Osteoblast (primary cell): ENCODE measurements around the gene ARL15. TPM values are rescaled to one million over a fixed set of nuclear protein-coding genes. Genes with fewer than 3 reads are reported as not detected.

ENCODE experiments used
- DNase-seq: peaks from one replicate; pipeline ENCODE4 v3.0.0; 2011; ENCODE audit warnings: low spot score, mixed read lengths; ENCODE audit not compliant: insufficient read length; ENCODE audit errors: missing footprints
- H2AFZ ChIP-seq: 2 replicates; pipeline ENCODE4 v1.6.0; 2011; ENCODE audit warnings: mild to moderate bottlenecking, low read length
- H3K27ac ChIP-seq: 2 replicates; pipeline ENCODE4 v1.5.1; 2011; ENCODE audit warnings: mild to moderate bottlenecking, low read depth, low read length, moderate library complexity
- H3K27me3 ChIP-seq: 2 replicates; pipeline ENCODE4 v1.6.0; 2012; ENCODE audit warnings: mild to moderate bottlenecking, control low read depth, inconsistent platforms, low read length, moderate library complexity; ENCODE audit not compliant: insufficient read depth
- H3K36me3 ChIP-seq: 2 replicates; pipeline ENCODE4 v1.5.1; 2011; ENCODE audit warnings: mild to moderate bottlenecking, low read length, control low read depth, moderate library complexity; ENCODE audit not compliant: insufficient read depth
- H3K4me1 ChIP-seq: 2 replicates; pipeline ENCODE4 v1.5.1; 2011; ENCODE audit warnings: mild to moderate bottlenecking, low read length, control low read depth, moderate library complexity; ENCODE audit not compliant: insufficient read depth
- H3K4me2 ChIP-seq: 2 replicates; pipeline ENCODE4 v1.6.0; 2011; ENCODE audit warnings: mild to moderate bottlenecking, low read length; ENCODE audit not compliant: insufficient read depth
- H3K4me3 ChIP-seq: fragments of 200-600 bp; sonication (generic); 3 replicates; pipeline ENCODE4 v1.5.1; 2012; ENCODE audit warnings: mild to moderate bottlenecking, low read length, inconsistent platforms; ENCODE audit not compliant: insufficient read depth
- H3K79me2 ChIP-seq: 2 replicates; pipeline ENCODE4 v1.6.0; 2012; ENCODE audit warnings: mild to moderate bottlenecking, low read length, control low read depth, inconsistent platforms; ENCODE audit not compliant: insufficient read depth
- H3K9me3 ChIP-seq: 2 replicates; pipeline ENCODE4 v1.5.1; 2011; ENCODE audit warnings: low read depth, low read length, control low read depth
- H4K20me1 ChIP-seq: 2 replicates; pipeline ENCODE4 v1.6.0; 2012; ENCODE audit warnings: mild to moderate bottlenecking, low read length, control low read depth; ENCODE audit not compliant: insufficient read depth
- CTCF ChIP-seq: IDR thresholded peaks from 2 replicates; pipeline ENCODE4 v1.5.1; 2011; ENCODE audit warnings: mild to moderate bottlenecking, low read depth, low read length, moderate library complexity; ENCODE audit errors: extremely low read depth
- total RNA-seq: library from RNA; depleted of rRNA; stranded (reverse); fragments of >200 nt; gene quantifications from 2 replicates; pipeline ENCODE4 v1.2.3, GENCODE V29; 2012

ARL15 gene
- total RNA-seq, 1 donor = 25.3 TPM

- no peak overlapping the region for H2AFZ ChIP-seq
- no peak for DNase-seq
- H3K4me1 ChIP-seq = no peaks in the 10 kb centered on the region
- no peaks in the 10 kb centered on the region for H3K9me3 ChIP-seq
- H3K4me3 ChIP-seq = no peak overlapping the region
- no peak for TF ChIP-seq CTCF
- H3K4me2 ChIP-seq = no peak overlapping the region
- no peaks in the 10 kb centered on the region for H4K20me1 ChIP-seq
- H3K79me2 ChIP-seq = no peaks in the 10 kb centered on the region
- no peaks in the 10 kb centered on the region for H3K27me3 ChIP-seq
- H3K36me3 ChIP-seq = no peaks in the 10 kb centered on the region
- H3K27ac ChIP-seq = no peak overlapping the region
These were observed 102.8 kb downstream of the ARL15 start for GRCh38 chr5:54207566-54207965.

- no peak overlapping the region for H2AFZ ChIP-seq
- H3K27ac ChIP-seq = no peak overlapping the region
- no peaks in the 10 kb centered on the region for H3K4me1 ChIP-seq
- DNase-seq = no peak
- no peaks in the 10 kb centered on the region for H3K27me3 ChIP-seq
- H3K79me2 ChIP-seq = no peaks in the 10 kb centered on the region
- H3K36me3 ChIP-seq = no peaks in the 10 kb centered on the region
- H3K9me3 ChIP-seq = no peaks in the 10 kb centered on the region
- H4K20me1 ChIP-seq = no peaks in the 10 kb centered on the region
- no peak overlapping the region for H3K4me2 ChIP-seq
- no peak for TF ChIP-seq CTCF
- H3K4me3 ChIP-seq = no peak overlapping the region
These were observed 103.7 kb downstream of the ARL15 start for GRCh38 chr5:54206580-54207229.

- H3K36me3 ChIP-seq = no peaks in the 10 kb centered on the region
- no peak overlapping the region for H3K4me2 ChIP-seq
- no peak overlapping the region for H3K4me3 ChIP-seq
- TF ChIP-seq CTCF = no peak
- no peak for DNase-seq
- H4K20me1 ChIP-seq = no peaks in the 10 kb centered on the region
- no peaks in the 10 kb centered on the region for H3K79me2 ChIP-seq
- no peak overlapping the region for H3K27ac ChIP-seq
- no peak overlapping the region for H2AFZ ChIP-seq
- H3K4me1 ChIP-seq = no peaks in the 10 kb centered on the region
- no peaks in the 10 kb centered on the region for H3K9me3 ChIP-seq
- no peaks in the 10 kb centered on the region for H3K27me3 ChIP-seq
These were observed 104.5 kb downstream of the ARL15 start for GRCh38 chr5:54205918-54206317.

GRCh38 chr5:54205453-54205852, 104.9 kb downstream of the ARL15 start:
- H3K27ac ChIP-seq = no peak overlapping the region
- no peak for DNase-seq
- no peak overlapping the region for H3K4me2 ChIP-seq
- H3K9me3 ChIP-seq = no peaks in the 10 kb centered on the region
- no peak overlapping the region for H3K4me3 ChIP-seq
- no peaks in the 10 kb centered on the region for H3K4me1 ChIP-seq
- H4K20me1 ChIP-seq = no peaks in the 10 kb centered on the region
- H2AFZ ChIP-seq = no peak overlapping the region
- no peaks in the 10 kb centered on the region for H3K79me2 ChIP-seq
- TF ChIP-seq CTCF = no peak
- H3K36me3 ChIP-seq = no peaks in the 10 kb centered on the region
- no peaks in the 10 kb centered on the region for H3K27me3 ChIP-seq
